AG04450 (cell line): ENCODE data around the gene SREK1. TPM values are rescaled to one million over a fixed set of nuclear protein-coding genes. Genes with fewer than 3 reads are reported as not detected.

Source experiments
- CTCF ChIA-PET: fragments of 300-600, 350-600 bp; formaldehyde crosslinking; extraction: SDS; loops from one replicate; lab custom pipeline; 2022; ENCODE audit warnings: antibody characterized with exemption, inconsistent platforms; lab: Charles Lee
- POLR2A ChIA-PET: fragments of 350-600 bp; formaldehyde crosslinking; extraction: SDS; loops from one replicate; lab custom pipeline; 2021; ENCODE audit warnings: antibody characterized with exemption, inconsistent platforms; lab: Yijun Ruan, JAX
- DNase-seq: peaks from one replicate; pipeline ENCODE4 v3.0.0-alpha.2; 2011; ENCODE audit warnings: low read depth, low spot score
- H3K27ac ChIP-seq: one replicate; pipeline ENCODE4 v1.5.1; 2012; ENCODE audit warnings: low read depth, low read length, control low read depth
- H3K27me3 ChIP-seq: one replicate; pipeline ENCODE4 v1.6.0; 2012; ENCODE audit warnings: low read length; ENCODE audit not compliant: control insufficient read depth, insufficient read depth
- H3K4me3 ChIP-seq: 2 replicates; pipeline ENCODE4 v1.5.1; 2011; ENCODE audit warnings: mild to moderate bottlenecking, low read depth, low read length, control low read depth
- H3K9me3 ChIP-seq: 2 replicates; pipeline ENCODE4 v1.5.1; 2012; ENCODE audit warnings: low read length; ENCODE audit not compliant: control insufficient read depth, insufficient read depth
- CTCF ChIP-seq: IDR thresholded peaks from 2 replicates; pipeline ENCODE4 v1.5.1; 2011; ENCODE audit warnings: low read depth, low read length, control low read depth, inconsistent platforms
- polyA plus RNA-seq: library from polyadenylated mRNA; depleted of rRNA; stranded (reverse); fragments of >200 nt; gene quantifications from 2 replicates; pipeline ENCODE4 v1.2.3, GENCODE V29; 2011

SREK1 gene
- polyA plus RNA-seq, 1 experiment: 58.8 TPM

- ChIA-PET POLR2A (no interaction called here), CTCF (interaction anchor here (0.9 to 1.8 kb wide), 6 partner anchors 9 to 459 kb away, joined by 3 to 11 read pairs (median 4); no protein-coding TSS in a partner anchor)
- H3K27me3 ChIP-seq: no peaks in the 10 kb centered on the region
- H3K27ac ChIP-seq: no peak overlapping the region
- no peak for DNase-seq
- H3K4me3 ChIP-seq: no peak overlapping the region
- TF ChIP-seq CTCF: no peak
- no peaks in the 10 kb centered on the region for H3K9me3 ChIP-seq
Observed at GRCh38 chr5:66170195-66170919, 26.3 kb downstream of the SREK1 start.

DNA sequence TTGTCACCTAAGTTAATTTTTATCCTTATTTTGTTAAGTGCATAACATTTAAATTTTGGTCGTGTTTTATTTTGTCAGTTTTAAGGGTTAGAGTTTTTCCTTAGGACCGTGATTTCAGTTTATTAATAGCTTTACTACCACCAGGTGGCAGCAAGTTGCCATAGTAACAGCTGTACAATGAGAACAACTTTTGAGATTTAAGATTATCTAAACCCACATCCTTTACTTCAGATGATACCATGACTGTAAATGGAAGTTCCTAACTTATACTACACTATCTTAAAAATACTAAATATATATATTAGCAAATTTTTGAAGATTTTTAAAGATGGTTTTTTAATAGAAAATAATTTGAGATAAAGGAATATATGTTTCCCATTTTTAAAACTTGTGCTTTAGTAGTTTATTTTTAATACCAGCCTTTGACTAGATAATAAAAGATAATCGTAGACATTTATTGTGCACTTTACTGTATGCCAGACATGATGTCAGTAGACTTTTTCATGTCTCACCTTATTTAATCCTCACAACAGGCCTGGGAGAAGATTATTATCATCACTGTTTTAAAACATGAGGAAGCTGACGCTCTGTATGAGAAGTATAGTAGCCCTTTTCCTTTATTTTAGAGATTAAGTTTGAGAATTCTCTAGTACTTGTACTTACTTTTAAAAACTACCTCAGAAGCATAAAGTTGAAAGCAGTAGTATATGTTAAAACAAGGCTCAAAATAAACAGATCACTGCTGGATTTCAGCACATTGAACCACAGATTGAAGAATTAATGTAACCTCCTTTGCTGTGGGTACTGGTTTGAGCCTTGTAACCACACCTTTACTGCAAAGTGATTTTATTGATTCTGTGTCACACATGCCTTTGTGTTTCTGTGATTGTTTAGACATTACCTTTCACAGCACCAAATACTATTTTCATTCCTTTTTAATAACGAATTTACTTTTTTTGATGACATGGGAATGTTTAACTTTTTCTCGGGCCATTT lies 27.5 kb downstream of the SREK1 start:
- ChIA-PET POLR2A (interaction anchor here (0.6 to 1.2 kb wide), 2 partner anchors 27 to 66 kb away, joined by 3 to 4 read pairs; partner anchors contain the start of gene SREK1), CTCF (interaction anchor here (0.6 to 1.8 kb wide), 11 partner anchors 8 to 460 kb away, joined by 3 to 11 read pairs (median 4); no protein-coding TSS in a partner anchor)
- H3K27ac ChIP-seq: no peak overlapping the region
- peak; percentile 59 for TF ChIP-seq CTCF
- no peak for DNase-seq
- no peaks in the 10 kb centered on the region for H3K27me3 ChIP-seq
- H3K4me3 ChIP-seq: no peak overlapping the region
- no peaks in the 10 kb centered on the region for H3K9me3 ChIP-seq

DNA sequence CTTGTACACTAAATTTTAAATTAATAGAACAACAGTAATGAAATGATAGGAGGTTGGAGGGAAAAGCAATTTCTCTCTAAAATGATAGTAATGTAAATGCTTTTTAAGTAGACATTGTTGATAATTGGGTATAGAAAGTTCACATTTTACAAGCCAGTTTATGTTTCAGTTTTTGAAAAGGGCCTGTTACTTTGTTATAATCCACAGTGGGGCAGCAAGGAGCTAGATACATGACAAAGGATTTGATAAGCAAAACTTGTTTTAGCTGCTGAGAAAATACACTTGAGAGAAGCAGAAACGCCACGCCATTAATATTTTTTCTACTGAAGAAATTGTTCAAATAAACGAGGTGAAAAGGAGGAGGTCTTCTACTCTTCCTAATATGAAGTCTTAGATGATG lies 30.2 kb downstream of the SREK1 start:
- no peak for DNase-seq
- Histone ChIP-seq H3K9me3 (no peaks in the 10 kb centered on the region), H3K27ac (no peak overlapping the region), H3K4me3 (no peak overlapping the region), H3K27me3 (no peaks in the 10 kb centered on the region)
- POLR2A ChIA-PET: no interaction called here
- CTCF ChIA-PET: interaction anchor here (0.6 to 3.4 kb wide), 6 partner anchors 10 to 248 kb away, joined by 3 to 19 read pairs (median 6); partner anchors contain the start of gene ERBIN
- peak; percentile 63 for TF ChIP-seq CTCF

DNA sequence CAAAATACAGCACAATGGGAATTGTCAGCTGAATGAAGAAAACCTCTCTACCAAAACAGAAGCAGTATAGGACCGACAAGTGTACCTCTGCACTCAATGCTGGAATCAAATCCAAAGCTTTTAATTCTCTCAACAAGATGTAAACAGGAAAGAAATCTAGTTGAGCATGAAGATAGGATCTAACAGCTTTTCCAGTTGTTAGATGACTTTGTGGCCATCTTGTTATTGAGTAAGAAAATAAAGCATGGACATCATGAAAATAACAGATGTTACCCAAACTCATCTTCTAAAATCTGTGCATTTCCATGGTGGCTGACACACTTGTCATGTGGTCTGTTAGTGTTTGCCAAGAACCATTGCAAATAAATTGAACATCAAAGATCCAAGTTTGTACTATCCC lies 34.7 kb downstream of the SREK1 start:
- Histone ChIP-seq H3K9me3 (no peaks in the 10 kb centered on the region), H3K27me3 (no peaks in the 10 kb centered on the region), H3K4me3 (no peak overlapping the region), H3K27ac (no peak overlapping the region)
- no peak for DNase-seq
- POLR2A ChIA-PET: no interaction called here
- CTCF ChIA-PET: no interaction called here
- no peak for TF ChIP-seq CTCF
